Keratinocyte (primary cell): ENCODE data around the gene CCDC97. TPM values are rescaled to one million over a fixed set of nuclear protein-coding genes. Genes with fewer than 3 reads are reported as not detected.

Source experiments
- DNase-seq: peaks from one replicate; pipeline ENCODE4 v3.0.0-alpha.2; 2011; ENCODE audit warnings: low read depth, missing footprints, low spot score
- FAIRE-seq: peaks from 2 replicates; lab custom pipeline; 2011; peaks lifted over from hg19 to GRCh38; lab: Jason Lieb, UNC
- H2AFZ ChIP-seq: 2 replicates; pipeline ENCODE4 v1.6.0; 2012; ENCODE audit warnings: low read length, control low read depth, inconsistent platforms; ENCODE audit not compliant: control insufficient read depth
- H3K27ac ChIP-seq: 2 replicates; pipeline ENCODE4 v1.5.1; 2011; ENCODE audit warnings: low read length; ENCODE audit not compliant: control insufficient read depth, insufficient read depth
- H3K27me3 ChIP-seq: 3 replicates; pipeline ENCODE4 v1.6.0; 2011; ENCODE audit warnings: low read length; ENCODE audit not compliant: control insufficient read depth, insufficient read depth; ENCODE audit errors: extremely low read depth
- H3K36me3 ChIP-seq, 2 experiments: 2 replicates in 1 of 2; 3 replicates in 1 of 2; pipeline ENCODE4 v1.5.1; 2011; ENCODE audit warnings: low read length in 2 of 2, mild to moderate bottlenecking in 1 of 2; ENCODE audit not compliant: control insufficient read depth in 2 of 2, insufficient read depth in 2 of 2; ENCODE audit errors: extremely low read depth in 1 of 2
- H3K4me1 ChIP-seq: 3 replicates; pipeline ENCODE4 v1.5.1; 2011; ENCODE audit warnings: low read length; ENCODE audit not compliant: control insufficient read depth, insufficient read depth; ENCODE audit errors: extremely low read depth
- H3K4me2 ChIP-seq: 3 replicates; pipeline ENCODE4 v1.6.0; 2011; ENCODE audit warnings: low read depth, low read length; ENCODE audit not compliant: control insufficient read depth, insufficient read depth; ENCODE audit errors: extremely low read depth
- H3K4me3 ChIP-seq, 3 experiments: fragments of 200-600 bp in 1 of 3; sonication (generic) in 1 of 3; 2 replicates in 2 of 3; 3 replicates in 1 of 3; pipeline ENCODE4 v1.5.1; 2011 to 2016; ENCODE audit warnings: low read length in 3 of 3, mild to moderate bottlenecking in 3 of 3, control low read depth in 2 of 3, inconsistent platforms in 1 of 3, low read depth in 1 of 3, mixed read lengths in 1 of 3, mixed run types in 1 of 3, moderate library complexity in 1 of 3; ENCODE audit not compliant: control insufficient read depth in 2 of 3, insufficient read depth in 2 of 3; ENCODE audit errors: extremely low read depth in 1 of 3
- H3K79me2 ChIP-seq: 2 replicates; pipeline ENCODE4 v1.6.0; 2012; ENCODE audit warnings: low read length; ENCODE audit not compliant: control insufficient read depth, insufficient read depth
- H3K9ac ChIP-seq: 3 replicates; pipeline ENCODE4 v1.6.0; 2011; ENCODE audit warnings: low read length; ENCODE audit not compliant: control insufficient read depth, insufficient read depth; ENCODE audit errors: extremely low read depth
- H3K9me1 ChIP-seq: 3 replicates; pipeline ENCODE4 v1.6.0; 2011; ENCODE audit warnings: low read length; ENCODE audit not compliant: control insufficient read depth, insufficient read depth; ENCODE audit errors: extremely low read depth
- H3K9me3 ChIP-seq: 2 replicates; pipeline ENCODE4 v1.5.1; 2012; ENCODE audit warnings: low read depth, low read length; ENCODE audit not compliant: control insufficient read depth
- H4K20me1 ChIP-seq: 3 replicates; pipeline ENCODE4 v1.6.0; 2011; ENCODE audit warnings: low read length; ENCODE audit not compliant: control insufficient read depth, insufficient read depth; ENCODE audit errors: extremely low read depth
- CTCF ChIP-seq, 3 experiments: IDR thresholded peaks in 1 of 3; conservative IDR thresholded peaks in 1 of 3; optimal IDR thresholded peaks in 1 of 3; 2 replicates in 2 of 3; 3 replicates in 1 of 3; pipeline versions ENCODE3 to v1.5.1; 2011; ENCODE audit warnings: low read length in 3 of 3, mild to moderate bottlenecking in 3 of 3, moderate library complexity in 2 of 3, control low read depth in 1 of 3, inconsistent platforms in 1 of 3; ENCODE audit not compliant: insufficient read depth in 2 of 3; ENCODE audit errors: extremely low read depth in 1 of 3
- EZH2 ChIP-seq: IDR thresholded peaks from one replicate; pipeline ENCODE4 v1.6.1; 2012; ENCODE audit warnings: inconsistent platforms, mild to moderate bottlenecking, low read length, moderate library complexity
- dilution Hi-C: fragments of 300-500 bp; cut with MboI; formaldehyde crosslinking; loops from one replicate; pipeline ENCODE4 v1.7.0; 2020; ENCODE audit warnings: low sequenced_read_pairs; ENCODE audit not compliant: extremely low pct_ligation_motif_present
- polyA plus RNA-seq, 5 experiments: library from polyadenylated mRNA; depleted of rRNA in 3 of 5; stranded (reverse) in 3 of 5; stranded (forward) in 1 of 5; unstranded in 1 of 5; fragments of >200 nt; gene quantifications; 1 replicate in 1 of 5; 2 replicates in 3 of 5; 3 replicates in 1 of 5; pipeline versions ENCODE4 v1.2.1 to v1.2.3, GENCODE V29; 2011 to 2012; ENCODE audit warnings: missing spikeins in 2 of 5, low read depth in 1 of 5, low replicate concordance in 1 of 5

CCDC97 gene
- polyA plus RNA-seq, 1 donor (not counting 4 experiments of a cell fraction or from before 2014, with no cell fraction given), result 6.8 TPM

DNA sequence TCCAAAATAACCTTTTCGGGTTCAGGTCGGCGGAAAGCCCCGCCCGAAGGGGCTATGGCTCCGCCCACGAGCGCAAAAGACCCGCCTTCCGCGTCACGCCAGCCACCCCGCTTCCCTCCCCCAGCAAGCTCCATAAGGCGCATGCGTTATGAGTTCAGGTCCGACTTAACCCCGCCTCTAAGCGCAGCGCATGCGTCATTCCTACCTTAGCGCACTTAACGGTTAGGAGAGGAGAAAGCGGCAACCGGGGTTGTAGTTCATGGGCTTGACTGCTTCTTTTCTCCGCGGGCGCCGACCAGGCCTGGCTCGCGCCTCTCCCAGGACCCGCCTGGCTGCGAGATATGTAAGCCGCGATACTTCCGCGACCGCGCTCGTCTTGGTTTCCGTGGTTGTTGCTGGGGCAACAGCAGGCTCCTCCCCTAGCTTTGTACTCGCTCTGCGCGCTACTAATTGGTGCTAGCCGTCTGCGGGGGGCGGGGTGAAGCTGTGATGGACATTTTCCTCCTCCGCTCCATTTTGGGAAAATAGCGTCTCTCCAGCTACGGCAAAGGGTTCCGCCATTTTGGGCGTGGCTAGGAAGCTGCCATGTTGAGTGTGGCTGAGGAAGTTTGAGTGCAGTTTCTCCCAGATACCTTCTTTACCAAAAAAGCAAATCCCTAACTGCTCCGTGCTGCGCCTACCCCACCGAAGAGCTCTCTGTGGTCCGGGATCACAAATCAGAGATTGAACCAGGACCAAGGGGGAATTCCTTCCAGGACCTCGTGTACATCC lies 54.0 kb downstream of the CCDC97 start, which contains the start of gene B9D2:
TSS of gene B9D2 (minus strand) at position 397 of the 771 bp plus-strand sequence. CDS start 630 bp downstream, outside the sequence.
- peak; percentile 97 for DNase-seq
- Histone ChIP-seq H4K20me1 (no peaks in the 10 kb centered on the region), H3K4me2 (peak within 1 kb of the TSS; percentile 91), H3K27ac (peak within 1 kb of the TSS; percentile 82), H3K4me1 (peaks cover 26% of the 10 kb centered on the region), H3K9me3 (no peaks in the 10 kb centered on the region), H3K4me3 (peak within 1 kb of the TSS; percentile 70 to 88 (median 74)), H3K27me3 (no peaks in the 10 kb centered on the region), H3K36me3 (no peaks in the 10 kb centered on the region), H3K9me1 (peaks cover 2% of the 10 kb centered on the region), H3K9ac (peak within 1 kb of the TSS; percentile 91), H3K79me2 (peaks cover 10% of the 10 kb centered on the region), H2AFZ (peak within 1 kb of the TSS; percentile 83)
- TF ChIP-seq EZH2 (no peak), CTCF (optimal IDR thresholded peaks at IDR 0.05 in 1 of 3, IDR thresholded peaks at IDR 0.05 in 1 of 3, conservative IDR thresholded peaks at IDR 0.05 in 1 of 3; ENCODE audit: extremely low read depth in 1 of 3, insufficient read depth in 2 of 3, low read length in 3 of 3) (no peak)
- FAIRE-seq, result peak; percentile 78
- dilution Hi-C loops, result no loop called here

- peak overlapping the region; percentile 91 for H3K4me2 ChIP-seq
- FAIRE-seq, result no peak
- H3K9ac ChIP-seq, result peak overlapping the region; percentile 91
- H3K36me3 ChIP-seq, result no peaks in the 10 kb centered on the region
- H3K9me1 ChIP-seq, result peaks cover 2% of the 10 kb centered on the region
- H3K27me3 ChIP-seq, result no peaks in the 10 kb centered on the region
- no peaks in the 10 kb centered on the region for H4K20me1 ChIP-seq
- TF ChIP-seq CTCF (optimal IDR thresholded peaks at IDR 0.05 in 1 of 3, IDR thresholded peaks at IDR 0.05 in 1 of 3, conservative IDR thresholded peaks at IDR 0.05 in 1 of 3; ENCODE audit: extremely low read depth in 1 of 3, insufficient read depth in 2 of 3, low read length in 3 of 3), result no peak
- no peak for TF ChIP-seq EZH2
- dilution Hi-C loops, result no loop called here
- H3K4me3 ChIP-seq, result peak overlapping the region; percentile 70 to 88 (median 74)
- peak overlapping the region; percentile 82 for H3K27ac ChIP-seq
- no peak for DNase-seq
- peaks cover 12% of the 10 kb centered on the region for H3K79me2 ChIP-seq
- H2AFZ ChIP-seq, result peak overlapping the region; percentile 52
- peaks cover 26% of the 10 kb centered on the region for H3K4me1 ChIP-seq
- H3K9me3 ChIP-seq, result no peaks in the 10 kb centered on the region
These were observed 54.8 kb downstream of the CCDC97 start for GRCh38 chr19:41364524-41365391.
